ENCODE measurements around the gene LMTK3. TPM values are rescaled to one million over a fixed set of nuclear protein-coding genes. Genes with fewer than 3 reads are reported as not detected.

LMTK3 gene
- total and polyA plus RNA-seq, 9 of the 15 experiments (the other 6 are each of a cell fraction or from before 2014, with no cell fraction given) = 0.35 to 12.3 (median 2.0) TPM; not detected in 2

DNA sequence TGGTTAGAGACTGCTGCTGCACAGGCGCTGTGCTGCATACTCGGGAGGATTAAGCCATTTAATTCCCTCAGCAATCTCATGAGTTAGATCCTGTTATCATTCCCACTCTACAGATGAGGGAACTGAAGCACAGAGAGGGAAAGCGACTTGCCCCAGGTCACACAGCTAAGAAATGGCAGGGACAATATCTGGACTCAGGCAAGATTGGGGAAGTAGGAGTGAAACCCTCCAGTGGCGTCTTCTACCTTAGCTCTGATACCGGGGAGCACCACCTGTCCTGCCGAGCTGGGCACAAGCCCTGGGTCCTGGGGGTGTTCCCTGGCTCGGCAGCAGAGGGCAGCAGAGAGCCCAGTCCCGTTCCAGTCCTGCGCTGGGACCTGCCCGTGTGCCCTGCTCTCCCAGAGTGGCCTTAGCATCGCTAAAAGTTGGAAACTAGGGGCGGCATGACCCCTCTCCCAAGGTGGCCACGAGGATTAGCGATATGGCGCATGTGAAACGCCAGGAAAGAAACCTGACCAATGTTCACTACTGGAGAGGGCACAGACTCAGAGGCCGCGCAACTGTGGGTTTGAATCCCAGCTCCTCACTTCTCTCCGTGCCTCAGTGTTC is 21.9 kb downstream of the LMTK3 start (continued):
- TF ChIP-seq TRIM25 (IDR thresholded peaks at IDR 0.05; ENCODE audit: borderline replicate concordance) (no peak), TARDBP (IDR thresholded peaks at IDR 0.05) (no peak), NR2F6 (CRISPR knock-in tag; IDR thresholded peaks at IDR 0.05) (no peak), GTF2A2 (tag; IDR thresholded peaks at IDR 0.05) (no peak), GTF2E2 (tag; IDR thresholded peaks at IDR 0.05) (no peak), ZNF785 (CRISPR knock-in tag; IDR thresholded peaks at IDR 0.05) (no peak), ZKSCAN1 (IDR thresholded peaks at IDR 0.05; ENCODE audit: low read depth, low read length) (no peak), KLF1 (tag; IDR thresholded peaks at IDR 0.05) (no peak), ZBTB1 (CRISPR knock-in tag; IDR thresholded peaks at IDR 0.05; ENCODE audit: borderline replicate concordance, low read depth) (no peak), SMARCE1 (IDR thresholded peaks at IDR 0.05) (no peak), STAT5A (IDR thresholded peaks at IDR 0.05; ENCODE audit: borderline replicate concordance, low read length) (no peak), ZNF75A (CRISPR knock-in tag; IDR thresholded peaks at IDR 0.05) (no peak), SMC3 (conservative IDR thresholded peaks at IDR 0.05; ENCODE audit: insufficient read depth, low read depth, low read length) (peak; percentile 81), ZNF280A (IDR thresholded peaks at IDR 0.05; ENCODE audit: low read depth, partially characterized antibody) (no peak), MEF2D (tag; conservative IDR thresholded peaks at IDR 0.05; ENCODE audit: low read depth) (no peak), MAFG (tag; conservative IDR thresholded peaks at IDR 0.05) (no peak), ARNT (IDR thresholded peaks at IDR 0.05) (0 out of 4 replicates have a peak, but pooled peaks of 1 of the 2 experiments have one; percentile 26), NELFE (IDR thresholded peaks at IDR 0.05; ENCODE audit: insufficient read depth, insufficient read length) (no peak), ZNF717 (CRISPR knock-in tag; IDR thresholded peaks at IDR 0.05) (no peak)
- TF ChIP-seq, protein P1, sequence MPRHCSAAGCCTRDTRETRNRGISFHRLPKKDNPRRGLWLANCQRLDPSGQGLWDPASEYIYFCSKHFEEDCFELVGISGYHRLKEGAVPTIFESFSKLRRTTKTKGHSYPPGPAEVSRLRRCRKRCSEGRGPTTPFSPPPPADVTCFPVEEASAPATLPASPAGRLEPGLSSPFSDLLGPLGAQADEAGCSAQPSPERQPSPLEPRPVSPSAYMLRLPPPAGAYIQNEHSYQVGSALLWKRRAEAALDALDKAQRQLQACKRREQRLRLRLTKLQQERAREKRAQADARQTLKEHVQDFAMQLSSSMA (CRISPR knock-in tag; IDR thresholded peaks at IDR 0.05) = no peak
- TF ChIP-seq, protein P2, sequence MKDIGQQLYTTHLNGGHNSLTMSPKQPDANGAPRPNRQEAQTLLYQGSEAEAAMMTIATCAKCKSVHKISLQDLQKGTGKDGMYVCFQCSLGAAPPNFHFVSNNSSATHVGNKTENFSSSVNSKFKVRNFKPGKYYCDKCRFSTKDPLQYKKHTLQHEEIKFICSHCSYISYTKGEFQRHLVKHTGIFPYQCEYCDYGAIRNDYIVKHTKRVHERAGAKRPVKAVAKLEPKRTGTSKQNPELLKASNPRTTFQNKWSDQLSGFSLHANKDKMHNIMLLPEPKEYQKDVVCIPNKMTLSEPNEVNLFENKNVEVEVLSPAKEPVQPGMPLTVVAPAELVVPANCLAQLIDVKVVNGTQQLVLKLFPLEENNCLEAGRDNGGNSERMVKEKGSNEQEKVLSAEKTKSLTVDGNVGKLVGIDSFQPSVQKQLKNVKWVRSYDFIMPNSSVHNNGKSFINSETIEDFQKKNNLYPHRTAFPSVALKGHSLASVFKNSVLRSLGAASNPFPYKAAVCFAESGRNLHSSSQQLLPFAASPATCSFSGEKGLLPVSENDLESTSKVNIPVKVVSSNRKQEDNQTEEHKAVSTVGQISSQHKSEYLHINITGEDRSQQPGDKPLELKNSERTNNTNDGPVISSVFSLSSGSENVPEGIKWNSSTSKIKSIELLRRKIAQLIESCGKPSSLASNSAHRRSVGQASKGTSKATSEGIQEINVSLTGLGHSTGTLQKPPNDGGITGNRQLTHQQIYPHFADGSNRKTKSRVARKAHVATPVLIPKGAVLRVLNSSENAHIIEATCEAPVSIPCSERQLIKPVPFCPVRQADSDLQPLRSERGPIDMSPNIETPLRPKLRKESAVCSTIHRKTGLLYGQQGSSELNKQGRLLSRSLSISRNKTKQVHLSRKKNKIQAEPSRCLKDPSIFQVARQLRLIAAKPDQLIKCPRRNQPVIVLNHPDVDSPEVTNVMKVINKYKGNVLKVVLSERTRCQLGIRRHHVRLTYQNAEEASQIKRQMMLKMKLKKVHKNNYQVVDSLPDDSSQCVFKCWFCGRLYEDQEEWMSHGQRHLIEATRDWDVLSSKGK (CRISPR knock-in tag; IDR thresholded peaks at IDR 0.05) = no peak
- TF ChIP-seq, protein P3, sequence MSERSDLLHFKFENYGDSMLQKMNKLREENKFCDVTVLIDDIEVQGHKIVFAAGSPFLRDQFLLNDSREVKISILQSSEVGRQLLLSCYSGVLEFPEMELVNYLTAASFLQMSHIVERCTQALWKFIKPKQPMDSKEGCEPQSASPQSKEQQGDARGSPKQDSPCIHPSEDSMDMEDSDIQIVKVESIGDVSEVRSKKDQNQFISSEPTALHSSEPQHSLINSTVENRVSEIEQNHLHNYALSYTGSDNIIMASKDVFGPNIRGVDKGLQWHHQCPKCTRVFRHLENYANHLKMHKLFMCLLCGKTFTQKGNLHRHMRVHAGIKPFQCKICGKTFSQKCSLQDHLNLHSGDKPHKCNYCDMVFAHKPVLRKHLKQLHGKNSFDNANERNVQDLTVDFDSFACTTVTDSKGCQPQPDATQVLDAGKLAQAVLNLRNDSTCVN (CRISPR knock-in tag; IDR thresholded peaks at IDR 0.05) = no peak
